ENCODE results near the gene COMMD1.
"Not testable (repeated sequence)": the region's sequence is repeated elsewhere in the genome, so short reads cannot be mapped to it uniquely, and the experiment has no call there.

COMMD1 gene

DNA sequence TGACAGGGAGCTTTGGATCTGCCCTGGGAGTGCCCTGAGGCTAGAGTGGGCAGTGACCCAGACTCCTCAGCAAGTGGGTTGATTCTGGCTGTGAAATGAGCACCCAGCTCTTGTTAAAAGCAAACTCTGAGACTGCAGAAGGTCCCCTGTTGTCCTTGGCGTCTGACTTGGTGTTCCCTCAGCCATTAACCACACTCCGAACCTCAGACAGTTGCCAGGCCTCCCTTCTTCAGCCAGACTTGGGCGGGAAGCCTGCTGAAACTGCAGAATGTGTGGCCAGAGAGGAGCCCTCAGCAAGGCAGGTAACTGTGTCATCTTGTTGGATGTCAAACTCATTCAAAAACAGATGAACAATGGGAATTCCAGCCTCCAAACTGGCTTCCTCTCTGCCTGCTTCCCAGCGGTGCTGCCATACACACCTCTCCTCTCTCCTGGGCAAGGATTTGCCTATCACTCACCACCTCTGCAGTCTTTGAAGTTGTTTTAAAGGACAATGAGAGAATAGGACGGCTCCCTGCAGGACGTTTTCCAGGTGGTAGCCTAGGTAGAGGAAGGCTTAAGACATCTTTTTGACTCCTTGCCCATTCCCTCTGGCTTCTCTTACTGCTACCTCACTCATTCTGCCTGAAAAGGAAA is 251.5 kb downstream of the COMMD1 start:
- DNase-seq (ENCODE audit: low spot score): no peak
- TF ChIP-seq, protein P1, sequence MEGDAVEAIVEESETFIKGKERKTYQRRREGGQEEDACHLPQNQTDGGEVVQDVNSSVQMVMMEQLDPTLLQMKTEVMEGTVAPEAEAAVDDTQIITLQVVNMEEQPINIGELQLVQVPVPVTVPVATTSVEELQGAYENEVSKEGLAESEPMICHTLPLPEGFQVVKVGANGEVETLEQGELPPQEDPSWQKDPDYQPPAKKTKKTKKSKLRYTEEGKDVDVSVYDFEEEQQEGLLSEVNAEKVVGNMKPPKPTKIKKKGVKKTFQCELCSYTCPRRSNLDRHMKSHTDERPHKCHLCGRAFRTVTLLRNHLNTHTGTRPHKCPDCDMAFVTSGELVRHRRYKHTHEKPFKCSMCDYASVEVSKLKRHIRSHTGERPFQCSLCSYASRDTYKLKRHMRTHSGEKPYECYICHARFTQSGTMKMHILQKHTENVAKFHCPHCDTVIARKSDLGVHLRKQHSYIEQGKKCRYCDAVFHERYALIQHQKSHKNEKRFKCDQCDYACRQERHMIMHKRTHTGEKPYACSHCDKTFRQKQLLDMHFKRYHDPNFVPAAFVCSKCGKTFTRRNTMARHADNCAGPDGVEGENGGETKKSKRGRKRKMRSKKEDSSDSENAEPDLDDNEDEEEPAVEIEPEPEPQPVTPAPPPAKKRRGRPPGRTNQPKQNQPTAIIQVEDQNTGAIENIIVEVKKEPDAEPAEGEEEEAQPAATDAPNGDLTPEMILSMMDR (IDR thresholded peaks at IDR 0.05; ENCODE audit: extremely low read depth, missing control alignments): no peak

DNA sequence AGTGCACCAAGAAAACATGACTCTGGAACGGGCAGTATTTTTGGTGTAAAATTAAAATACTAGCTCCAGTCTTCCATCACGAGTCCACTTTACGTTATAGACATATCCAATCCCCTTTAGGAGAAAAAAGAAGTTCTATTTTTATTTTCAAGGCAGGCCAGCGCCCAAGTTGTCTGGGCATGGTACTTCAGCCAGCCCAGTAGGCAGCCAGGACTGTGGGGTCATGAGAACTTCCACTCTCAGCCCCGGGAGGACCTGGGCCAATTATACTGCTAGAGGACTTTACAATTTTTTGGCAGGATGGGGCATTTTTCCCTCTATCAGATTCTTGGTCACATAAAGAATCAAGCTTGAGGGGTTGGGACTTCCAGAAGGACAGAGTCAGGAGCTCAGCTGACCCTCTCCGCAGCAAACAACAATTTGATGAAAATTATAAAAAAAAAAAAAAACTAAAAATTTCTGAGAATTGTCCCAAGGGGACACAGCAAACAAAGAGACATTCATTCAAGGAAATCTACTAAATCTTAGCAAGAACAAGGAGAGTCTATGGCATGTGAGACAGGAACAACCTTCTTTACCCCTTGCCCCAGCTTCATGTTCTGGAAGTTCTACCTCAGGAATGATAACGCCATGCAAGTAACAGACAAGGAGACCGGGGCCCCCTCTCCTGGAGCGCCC is 253.1 kb downstream of the COMMD1 start:
- DNase-seq (ENCODE audit: low spot score): no peak
- TF ChIP-seq, protein P1 (IDR thresholded peaks at IDR 0.05; ENCODE audit: extremely low read depth, missing control alignments): no peak

DNA sequence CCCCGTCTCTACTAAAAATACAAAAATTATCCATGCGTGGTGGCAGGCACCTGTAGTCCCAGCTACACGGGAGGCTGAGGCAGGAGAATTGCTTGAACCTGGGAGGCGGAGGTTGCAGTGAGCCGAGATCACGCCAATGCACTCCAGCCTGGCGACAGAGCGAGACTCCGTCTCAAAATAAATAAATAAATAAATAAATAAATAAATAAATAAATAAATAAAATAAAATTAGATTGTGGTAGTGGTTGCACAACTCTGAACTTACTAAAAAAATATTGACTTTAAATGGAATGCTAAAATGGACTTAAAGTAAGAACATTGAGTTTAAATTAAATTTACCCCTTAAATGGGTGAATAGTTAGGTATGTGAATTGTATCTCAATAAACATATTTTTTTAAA is 255.2 kb downstream of the COMMD1 start:
- not testable (repeated sequence) for DNase-seq (ENCODE audit: low spot score)

DNA sequence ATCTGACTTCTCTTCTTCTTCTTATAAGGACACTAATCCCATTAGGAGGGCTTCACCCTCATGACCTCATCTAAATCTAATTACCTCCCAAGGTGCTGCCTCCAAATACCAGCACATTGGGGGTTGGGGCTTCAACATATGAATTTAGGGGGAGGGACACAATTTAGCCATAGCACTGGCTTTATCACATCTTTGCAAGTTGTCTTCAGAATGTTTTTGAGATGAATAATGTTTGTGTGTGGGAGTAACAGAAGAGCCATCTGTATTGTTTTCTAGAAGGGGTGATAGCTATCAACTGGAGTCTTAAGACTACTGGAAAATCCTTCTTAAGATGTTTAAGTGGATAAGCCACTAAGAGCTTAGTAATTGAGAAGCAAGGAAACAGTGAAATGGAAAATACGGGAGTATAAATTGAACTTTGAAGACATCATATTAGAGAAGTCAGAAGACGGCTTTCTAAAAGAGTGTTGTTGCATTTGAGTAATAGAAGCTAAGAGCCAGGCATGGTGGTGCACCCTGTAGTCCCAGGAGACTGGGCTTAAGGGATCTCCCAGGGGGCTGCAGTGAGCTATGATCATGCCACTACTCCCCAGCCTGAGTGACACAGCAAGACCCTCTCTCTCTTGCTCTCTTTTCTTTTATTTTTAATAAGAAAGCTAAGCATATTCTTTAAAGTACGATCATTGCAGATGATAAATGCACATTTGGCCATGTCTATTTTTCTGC is 257.8 kb downstream of the COMMD1 start:
- DNase-seq (ENCODE audit: low spot score): no peak
- TF ChIP-seq, protein P1 (IDR thresholded peaks at IDR 0.05; ENCODE audit: extremely low read depth, missing control alignments): no peak

DNA sequence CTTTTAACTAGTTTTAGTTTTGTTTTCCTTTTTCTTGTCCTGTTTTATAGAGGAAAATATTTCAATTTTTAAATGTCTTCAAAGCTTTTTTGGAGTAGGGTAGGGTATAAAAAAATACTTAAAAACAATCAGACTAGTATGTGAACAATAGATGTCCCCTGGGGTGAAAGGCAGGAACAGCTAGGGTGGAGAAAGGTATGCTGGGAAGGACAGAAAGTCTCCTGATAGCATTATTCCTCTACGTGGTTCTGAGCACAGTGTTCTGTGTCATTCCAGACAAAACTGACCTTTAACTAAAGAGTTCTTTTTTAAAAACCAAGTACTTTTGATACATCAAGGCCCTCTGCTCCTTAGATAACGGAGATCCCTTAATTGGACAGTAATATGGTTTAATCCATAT is 258.4 kb downstream of the COMMD1 start:
- DNase-seq (ENCODE audit: low spot score): no peak

DNA sequence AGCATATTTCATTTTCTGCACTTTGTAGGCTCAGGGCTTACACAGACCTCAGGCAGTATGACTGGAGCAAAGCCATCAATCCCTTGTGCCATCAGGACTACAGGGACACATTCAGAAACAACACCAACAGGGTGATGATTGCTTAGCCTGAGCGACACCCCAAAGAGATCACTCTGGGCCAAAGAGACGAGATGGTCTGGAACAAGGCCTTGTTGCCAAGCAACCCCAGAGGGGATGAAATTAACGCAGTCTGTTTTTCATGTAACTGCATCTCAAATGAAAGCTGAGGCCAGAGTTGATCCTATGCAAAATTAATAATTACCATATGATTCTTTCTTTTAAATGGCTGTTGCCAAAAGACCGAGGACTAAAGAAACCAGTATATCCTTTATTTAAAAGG is 270.3 kb downstream of the COMMD1 start:
- TF ChIP-seq, protein P1 (IDR thresholded peaks at IDR 0.05; ENCODE audit: extremely low read depth, missing control alignments): no peak
- DNase-seq (ENCODE audit: low spot score): no peak

More for the DNA sequence above, 258.4 kb downstream of the COMMD1 start:
- TF ChIP-seq, protein P1 (IDR thresholded peaks at IDR 0.05; ENCODE audit: extremely low read depth, missing control alignments): no peak

DNA sequence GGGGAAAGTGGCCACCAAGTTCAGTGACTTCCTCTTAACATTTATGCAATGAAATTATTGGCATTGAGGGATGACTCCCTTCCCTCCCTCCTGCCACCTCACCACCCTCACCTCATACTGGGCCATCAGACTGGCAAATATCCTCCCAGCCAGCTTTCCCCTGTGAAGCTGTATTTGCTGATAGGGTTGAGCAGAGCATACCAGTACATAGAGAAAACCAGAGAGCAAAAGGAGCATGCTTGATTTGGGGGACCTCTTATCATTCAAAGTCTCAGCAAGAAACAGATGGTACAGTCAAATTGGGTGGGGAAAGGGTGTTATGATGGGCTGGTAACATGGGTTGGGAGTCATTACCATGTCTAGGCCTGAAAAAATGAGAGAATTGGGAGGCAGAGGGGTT is 271.3 kb downstream of the COMMD1 start:
- no peak for DNase-seq (ENCODE audit: low spot score)
- TF ChIP-seq, protein P1 (IDR thresholded peaks at IDR 0.05; ENCODE audit: extremely low read depth, missing control alignments): no peak

Measured in GM20000 (cell line).